ENCODE measurements around the gene RLN3. TPM values are rescaled to one million over a fixed set of nuclear protein-coding genes. Genes with fewer than 3 reads are reported as not detected.
"Not testable (repeated sequence)": the region's sequence is repeated elsewhere in the genome, so short reads cannot be mapped to it uniquely, and the experiment has no call there.

The RLN3 gene
- polyA plus RNA-seq, 1 donor (not counting 4 experiments of a cell fraction or from before 2014, with no cell fraction given) = not detected

- Histone ChIP-seq H3K27me3 (ENCODE audit: control insufficient read depth, extremely low read depth, insufficient read depth, low read length) (no peaks in the 10 kb centered on the region), H3K27ac (ENCODE audit: control insufficient read depth, insufficient read depth, low read length) (no peak overlapping the region), H3K4me1 (ENCODE audit: control insufficient read depth, extremely low read depth, insufficient read depth, low read length) (no peaks in the 10 kb centered on the region), H2AFZ (ENCODE audit: control insufficient read depth, low read length) (no peak overlapping the region), H3K79me2 (ENCODE audit: control insufficient read depth, insufficient read depth, low read length) (no peaks in the 10 kb centered on the region), H4K20me1 (ENCODE audit: control insufficient read depth, extremely low read depth, insufficient read depth, low read length) (no peaks in the 10 kb centered on the region), H3K4me3 (ENCODE audit: control insufficient read depth in 2 of 3, extremely low read depth in 1 of 3, insufficient read depth in 2 of 3, low read depth in 1 of 3, low read length in 3 of 3) (no peak overlapping the region), H3K9me3 (ENCODE audit: control insufficient read depth, low read depth, low read length) (no peaks in the 10 kb centered on the region), H3K9ac (ENCODE audit: control insufficient read depth, extremely low read depth, insufficient read depth, low read length) (no peak overlapping the region), H3K4me2 (ENCODE audit: control insufficient read depth, extremely low read depth, insufficient read depth, low read depth, low read length) (no peak overlapping the region), H3K9me1 (ENCODE audit: control insufficient read depth, extremely low read depth, insufficient read depth, low read length) (no peaks in the 10 kb centered on the region), H3K36me3 (ENCODE audit: control insufficient read depth in 2 of 2, extremely low read depth in 1 of 2, insufficient read depth in 2 of 2, low read length in 2 of 2) (no peaks in the 10 kb centered on the region)
- dilution Hi-C loops (cut with MboI; ENCODE audit: extremely low pct_ligation_motif_present, low sequenced_read_pairs) = no loop called here
- DNase-seq (ENCODE audit: low read depth, low spot score) = no peak
- TF ChIP-seq CTCF (optimal IDR thresholded peaks at IDR 0.05 in 1 of 3, IDR thresholded peaks at IDR 0.05 in 1 of 3, conservative IDR thresholded peaks at IDR 0.05 in 1 of 3; ENCODE audit: extremely low read depth in 1 of 3, insufficient read depth in 2 of 3, low read length in 3 of 3) = no peak
- no peak for TF ChIP-seq EZH2 (IDR thresholded peaks at IDR 0.05; ENCODE audit: low read length)
- no peak for FAIRE-seq
These were observed 8.8 kb upstream of the RLN3 start for GRCh38 chr19:14019100-14019499.

GRCh38 chr19:14019739-14020138 is 8.2 kb upstream of the RLN3 start:
- H3K27me3 ChIP-seq (ENCODE audit: control insufficient read depth, extremely low read depth, insufficient read depth, low read length); H3K4me2 ChIP-seq (ENCODE audit: control insufficient read depth, extremely low read depth, insufficient read depth, low read depth, low read length); FAIRE-seq; H3K9ac ChIP-seq (ENCODE audit: control insufficient read depth, extremely low read depth, insufficient read depth, low read length); H4K20me1 ChIP-seq (ENCODE audit: control insufficient read depth, extremely low read depth, insufficient read depth, low read length); H3K79me2 ChIP-seq (ENCODE audit: control insufficient read depth, insufficient read depth, low read length); H3K9me3 ChIP-seq (ENCODE audit: control insufficient read depth, low read depth, low read length); H3K4me1 ChIP-seq (ENCODE audit: control insufficient read depth, extremely low read depth, insufficient read depth, low read length); H3K27ac ChIP-seq (ENCODE audit: control insufficient read depth, insufficient read depth, low read length); DNase-seq (ENCODE audit: low read depth, low spot score); H3K9me1 ChIP-seq (ENCODE audit: control insufficient read depth, extremely low read depth, insufficient read depth, low read length); dilution Hi-C loops (cut with MboI; ENCODE audit: extremely low pct_ligation_motif_present, low sequenced_read_pairs); H3K4me3 ChIP-seq (ENCODE audit: control insufficient read depth in 2 of 3, extremely low read depth in 1 of 3, insufficient read depth in 2 of 3, low read depth in 1 of 3, low read length in 3 of 3); H2AFZ ChIP-seq (ENCODE audit: control insufficient read depth, low read length); H3K36me3 ChIP-seq (ENCODE audit: control insufficient read depth in 2 of 2, extremely low read depth in 1 of 2, insufficient read depth in 2 of 2, low read length in 2 of 2): not testable (repeated sequence)

GRCh38 chr19:14021474-14021873 is 6.5 kb upstream of the RLN3 start:
- H3K4me1 ChIP-seq (ENCODE audit: control insufficient read depth, extremely low read depth, insufficient read depth, low read length) = peaks cover 4% of the 10 kb centered on the region
- H3K27ac ChIP-seq (ENCODE audit: control insufficient read depth, insufficient read depth, low read length) = no peak overlapping the region

More at GRCh38 chr19:14021474-14021873, 6.5 kb upstream of the RLN3 start:
- Histone ChIP-seq H3K4me2 (ENCODE audit: control insufficient read depth, extremely low read depth, insufficient read depth, low read depth, low read length) (no peak overlapping the region), H3K79me2 (ENCODE audit: control insufficient read depth, insufficient read depth, low read length) (no peaks in the 10 kb centered on the region), H2AFZ (ENCODE audit: control insufficient read depth, low read length) (no peak overlapping the region), H3K27me3 (ENCODE audit: control insufficient read depth, extremely low read depth, insufficient read depth, low read length) (no peaks in the 10 kb centered on the region), H3K9me1 (ENCODE audit: control insufficient read depth, extremely low read depth, insufficient read depth, low read length) (no peaks in the 10 kb centered on the region), H3K9me3 (ENCODE audit: control insufficient read depth, low read depth, low read length) (no peaks in the 10 kb centered on the region), H3K4me3 (ENCODE audit: control insufficient read depth in 2 of 3, extremely low read depth in 1 of 3, insufficient read depth in 2 of 3, low read depth in 1 of 3, low read length in 3 of 3) (no peak overlapping the region), H4K20me1 (ENCODE audit: control insufficient read depth, extremely low read depth, insufficient read depth, low read length) (no peaks in the 10 kb centered on the region), H3K36me3 (ENCODE audit: control insufficient read depth in 2 of 2, extremely low read depth in 1 of 2, insufficient read depth in 2 of 2, low read length in 2 of 2) (no peaks in the 10 kb centered on the region), H3K9ac (ENCODE audit: control insufficient read depth, extremely low read depth, insufficient read depth, low read length) (no peak overlapping the region)
- dilution Hi-C loops (cut with MboI; ENCODE audit: extremely low pct_ligation_motif_present, low sequenced_read_pairs) = no loop called here
- TF ChIP-seq CTCF (optimal IDR thresholded peaks at IDR 0.05 in 1 of 3, IDR thresholded peaks at IDR 0.05 in 1 of 3, conservative IDR thresholded peaks at IDR 0.05 in 1 of 3; ENCODE audit: extremely low read depth in 1 of 3, insufficient read depth in 2 of 3, low read length in 3 of 3) = no peak
- no peak for TF ChIP-seq EZH2 (IDR thresholded peaks at IDR 0.05; ENCODE audit: low read length)
- FAIRE-seq = no peak
- DNase-seq (ENCODE audit: low read depth, low spot score) = no peak

Data from keratinocyte (primary cell).